ENCODE results near the gene PHOSPHO1.

Gene PHOSPHO1

DNA sequence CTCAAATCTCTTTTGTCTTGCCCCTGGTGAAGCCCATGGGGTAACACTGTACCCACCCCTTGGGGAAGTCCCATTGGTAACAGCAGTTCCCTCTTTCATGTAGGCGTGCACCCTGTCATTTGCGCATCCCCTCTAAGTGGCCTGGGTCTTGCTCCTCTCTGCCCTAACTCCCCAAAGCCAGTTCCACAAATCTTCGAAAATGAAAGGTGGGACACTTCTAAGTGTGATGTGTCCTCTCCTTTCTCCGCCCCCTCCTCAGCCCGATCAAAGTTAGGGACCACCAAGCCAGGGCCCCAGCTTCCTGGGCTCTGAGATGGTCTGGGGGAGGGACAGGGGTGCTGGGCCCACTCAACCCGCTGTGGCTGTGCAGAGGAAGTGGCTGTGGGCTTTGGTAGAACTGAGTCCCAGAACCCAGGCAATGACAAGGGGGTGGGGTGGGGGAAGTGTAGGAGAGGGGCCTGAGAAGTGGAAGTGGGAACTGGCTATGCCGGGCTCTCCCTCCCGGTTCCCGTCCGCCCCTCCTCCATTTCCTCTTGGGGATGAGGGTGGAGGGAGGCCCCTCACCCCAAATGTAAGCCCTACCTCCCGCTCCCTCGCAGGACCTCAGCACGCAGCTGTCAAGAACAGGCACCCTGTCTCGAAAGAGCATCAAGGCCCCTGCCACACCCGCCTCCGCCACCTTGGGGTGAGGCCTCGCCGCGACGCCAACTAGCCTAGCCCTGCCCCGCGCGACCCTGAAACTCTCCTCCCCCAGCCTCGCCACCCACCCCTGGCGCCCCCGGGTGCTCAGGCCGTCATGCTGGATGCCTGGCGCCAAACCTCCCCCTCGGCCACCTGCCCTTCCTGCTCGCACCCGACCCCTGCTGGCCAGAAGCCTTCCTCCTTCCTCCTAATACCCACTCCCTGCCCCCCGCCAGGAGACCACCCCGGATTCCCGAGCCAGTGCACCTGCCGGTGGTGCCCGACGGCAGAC is 11.4 kb downstream of the PHOSPHO1 start:
- DNase-seq (ENCODE audit: low read depth): no peak

DNA sequence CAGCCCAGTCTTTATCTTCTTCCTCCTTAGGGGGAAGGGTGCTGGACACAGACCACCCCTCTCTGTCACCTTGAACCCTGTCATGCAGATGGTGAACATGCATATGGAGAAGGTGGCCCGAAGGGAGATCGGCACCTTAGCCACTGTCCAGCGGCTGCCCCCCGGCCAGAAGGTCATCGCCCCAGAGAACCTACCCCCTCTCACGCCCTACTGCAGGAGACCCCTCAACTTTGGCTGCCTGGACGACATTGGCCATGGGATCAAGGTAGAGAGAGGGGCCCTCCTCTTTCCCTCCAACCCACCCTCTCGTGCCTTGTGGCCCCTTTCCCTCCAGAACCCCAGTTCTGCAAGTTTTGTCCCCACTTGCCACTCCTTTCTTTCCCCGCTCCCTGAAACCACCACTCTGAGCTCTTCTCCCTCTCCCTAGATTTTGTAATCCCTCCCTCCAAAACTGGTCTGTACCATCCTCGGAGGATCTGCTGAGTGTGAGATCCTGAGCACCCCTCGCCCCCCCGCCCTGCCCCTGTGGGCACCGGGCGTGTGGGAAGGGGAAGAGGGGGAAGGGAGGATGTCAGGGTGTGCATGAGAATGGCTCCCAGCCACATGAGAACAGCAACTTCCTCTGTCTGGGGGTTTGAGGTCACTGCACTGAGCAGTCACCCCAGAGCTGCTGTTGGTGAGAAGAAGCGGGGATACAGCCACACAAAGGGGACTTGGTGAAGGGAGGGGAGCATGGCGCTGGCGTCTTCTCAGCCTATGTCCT is 12.8 kb downstream of the PHOSPHO1 start:
- peak; percentile 46 for DNase-seq (ENCODE audit: low read depth)

- no peak for DNase-seq (ENCODE audit: low read depth)
Observed at GRCh38 chr17:49216953-49217650, 13.5 kb downstream of the PHOSPHO1 start.

GRCh38 chr17:49216482-49216881 is 14.1 kb downstream of the PHOSPHO1 start:
- DNase-seq (ENCODE audit: low read depth): no peak

DNA sequence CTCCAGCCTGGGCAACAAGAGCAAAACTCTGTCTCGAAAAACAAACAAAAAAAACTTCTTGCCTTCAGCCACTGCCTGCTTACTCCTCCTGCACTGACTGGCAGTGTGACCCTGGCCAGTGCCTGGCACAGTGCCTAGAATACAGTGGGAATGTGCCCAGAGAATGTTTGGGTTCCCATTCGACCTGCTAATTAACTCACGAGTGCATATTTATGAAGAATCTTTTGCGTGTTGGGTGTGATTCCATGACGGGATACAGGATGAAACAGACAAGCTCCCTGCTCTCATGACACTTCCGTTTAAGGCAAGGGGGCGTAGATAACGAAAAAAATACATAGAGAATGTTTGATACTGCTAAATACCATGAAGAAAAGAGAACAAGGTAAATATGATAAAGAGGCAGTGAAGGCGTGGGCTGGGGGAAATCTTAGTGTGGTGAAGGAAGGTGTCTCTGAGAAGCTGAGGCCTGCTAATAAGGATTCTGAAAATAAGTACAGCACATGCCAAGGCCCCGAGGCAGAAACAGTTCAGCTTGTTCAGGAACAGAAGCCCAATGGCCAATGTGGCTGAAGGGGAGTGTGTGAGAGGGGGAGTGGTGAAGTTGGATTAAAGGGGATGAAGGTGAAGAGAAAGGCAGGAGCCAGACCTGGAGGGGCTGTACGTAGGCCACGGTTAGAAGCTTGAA is 15.8 kb downstream of the PHOSPHO1 start:
- DNase-seq (ENCODE audit: low read depth): no peak

DNA sequence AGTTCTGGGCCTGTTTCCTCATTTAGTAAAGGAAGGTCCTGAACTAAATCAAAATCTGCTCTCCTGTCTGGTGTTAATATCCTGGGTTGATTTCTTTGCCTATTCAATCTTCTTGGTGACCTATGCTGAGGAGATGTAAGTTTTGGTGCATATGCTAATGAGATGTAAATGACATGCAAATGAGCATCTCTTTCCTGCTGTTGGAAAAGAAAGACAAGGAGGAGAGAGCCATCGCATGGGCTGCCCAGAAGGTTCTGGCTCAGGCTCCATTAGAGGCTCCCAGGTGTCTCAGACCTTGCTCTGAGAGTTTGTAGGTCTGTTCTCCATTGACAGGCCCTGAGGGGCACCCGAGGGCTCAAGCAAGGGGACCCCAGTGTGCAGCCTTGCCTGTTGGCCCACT is 16.7 kb downstream of the PHOSPHO1 start:
- DNase-seq (ENCODE audit: low read depth): no peak

- no peak for DNase-seq (ENCODE audit: low read depth)
Observed at GRCh38 chr17:49213399-49213798, 17.2 kb downstream of the PHOSPHO1 start.

GRCh38 chr17:49210158-49211029 is 20.2 kb downstream of the PHOSPHO1 start, which contains the start of the genes ABI3 and GNGT2:
Gene ABI3, plus strand, starts transcription at chr17:49210707. Its CDS starts 18 bp downstream, at chr17:49210725.
Gene GNGT2, minus strand, starts transcription at chr17:49210574. Its CDS starts 3,152 bp downstream, at chr17:49207422.
- peak; percentile 46 for DNase-seq (ENCODE audit: low read depth)

DNA sequence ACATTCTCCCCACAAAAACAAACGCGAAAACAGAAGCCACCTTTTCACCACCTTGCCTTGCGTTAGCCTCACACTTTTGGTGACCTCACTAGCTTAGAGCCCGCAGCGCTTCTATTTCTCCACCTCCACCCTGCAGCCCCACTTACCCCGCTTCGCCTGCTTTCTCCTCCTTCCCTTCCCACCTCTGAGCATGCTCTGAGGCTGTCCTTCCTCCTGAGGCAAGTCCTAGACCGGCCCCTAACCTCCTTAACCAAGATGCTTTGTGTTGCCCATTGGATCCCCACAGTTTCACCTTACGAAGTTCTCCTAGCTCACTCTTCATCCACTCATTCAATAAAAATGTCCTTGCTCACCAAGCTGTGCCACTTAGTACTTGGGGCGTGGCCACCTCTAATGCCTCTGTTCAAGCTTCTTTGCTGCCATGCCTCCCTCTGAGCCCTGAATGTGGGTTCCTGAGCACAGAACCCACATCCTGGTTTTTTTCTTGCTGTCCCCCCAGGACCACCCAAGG is 21.5 kb downstream of the PHOSPHO1 start:
- no peak for DNase-seq (ENCODE audit: low read depth)

DNA sequence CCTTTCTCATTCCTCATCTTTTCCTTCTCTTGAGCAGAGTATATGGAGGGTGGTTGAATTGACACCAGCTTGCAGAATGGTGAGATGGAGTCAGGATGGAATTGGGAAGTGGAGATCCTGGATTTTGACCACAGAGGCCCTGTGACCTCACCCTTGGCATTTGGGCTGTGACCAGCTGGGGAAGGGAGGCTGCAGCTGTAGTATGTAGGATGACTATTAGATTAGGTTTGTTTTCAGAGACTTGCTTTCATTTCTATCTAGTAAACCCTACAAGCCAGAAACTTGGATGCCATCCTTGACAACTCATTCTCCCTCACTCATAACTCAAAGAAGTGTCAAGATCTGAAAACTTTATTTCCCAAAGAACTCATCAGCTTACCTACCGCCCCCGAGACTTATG is 26.1 kb downstream of the PHOSPHO1 start:
- DNase-seq (ENCODE audit: low read depth): no peak

- no peak for DNase-seq (ENCODE audit: low read depth)
Observed at GRCh38 chr17:49203796-49204195, 26.8 kb downstream of the PHOSPHO1 start.

DNA sequence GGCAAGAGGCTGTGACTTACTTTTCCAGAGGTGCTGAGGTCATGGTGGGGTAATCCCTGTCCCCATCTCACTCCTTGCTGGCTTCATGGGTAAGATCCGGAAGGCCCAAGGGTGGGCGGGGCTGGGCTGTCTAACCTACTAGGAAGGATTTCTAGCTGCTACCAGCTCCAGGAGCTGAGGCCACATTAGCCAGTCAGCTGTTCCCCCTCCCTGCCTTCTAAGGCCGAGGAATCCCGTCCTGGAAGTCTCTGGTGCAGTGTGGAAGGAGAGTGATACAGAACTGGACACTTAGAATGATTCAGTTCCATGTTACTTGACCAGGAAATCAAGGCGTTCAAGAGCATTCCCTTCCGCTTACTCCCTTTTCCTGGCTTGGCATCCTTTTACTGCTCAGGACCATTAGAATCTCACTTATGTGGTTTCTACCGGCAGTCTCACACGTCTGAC is 29.1 kb downstream of the PHOSPHO1 start:
- no peak for DNase-seq (ENCODE audit: low read depth)

GRCh38 chr17:49200423-49201083 is 30.0 kb downstream of the PHOSPHO1 start:
- DNase-seq (ENCODE audit: low read depth): no peak

DNA sequence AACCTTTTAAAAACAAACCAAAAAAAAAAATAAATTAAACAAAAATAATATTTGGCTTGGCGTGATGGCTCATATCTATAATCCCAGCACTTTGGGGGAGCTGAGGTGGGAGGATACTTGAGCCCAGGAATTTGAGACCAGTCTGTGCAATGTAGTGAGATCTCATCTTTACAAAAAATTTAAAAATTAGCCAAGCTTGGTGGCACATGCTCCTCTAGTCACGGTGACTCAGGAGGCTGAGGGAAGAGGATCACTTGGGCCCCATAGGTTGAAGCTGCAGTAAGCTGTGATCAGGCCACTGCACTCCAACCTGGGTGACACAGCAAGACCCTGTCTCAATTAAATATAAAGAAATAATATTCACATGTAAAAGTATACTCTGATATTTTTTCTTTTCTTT is 32.4 kb downstream of the PHOSPHO1 start:
- DNase-seq (ENCODE audit: low read depth): no peak

DNA sequence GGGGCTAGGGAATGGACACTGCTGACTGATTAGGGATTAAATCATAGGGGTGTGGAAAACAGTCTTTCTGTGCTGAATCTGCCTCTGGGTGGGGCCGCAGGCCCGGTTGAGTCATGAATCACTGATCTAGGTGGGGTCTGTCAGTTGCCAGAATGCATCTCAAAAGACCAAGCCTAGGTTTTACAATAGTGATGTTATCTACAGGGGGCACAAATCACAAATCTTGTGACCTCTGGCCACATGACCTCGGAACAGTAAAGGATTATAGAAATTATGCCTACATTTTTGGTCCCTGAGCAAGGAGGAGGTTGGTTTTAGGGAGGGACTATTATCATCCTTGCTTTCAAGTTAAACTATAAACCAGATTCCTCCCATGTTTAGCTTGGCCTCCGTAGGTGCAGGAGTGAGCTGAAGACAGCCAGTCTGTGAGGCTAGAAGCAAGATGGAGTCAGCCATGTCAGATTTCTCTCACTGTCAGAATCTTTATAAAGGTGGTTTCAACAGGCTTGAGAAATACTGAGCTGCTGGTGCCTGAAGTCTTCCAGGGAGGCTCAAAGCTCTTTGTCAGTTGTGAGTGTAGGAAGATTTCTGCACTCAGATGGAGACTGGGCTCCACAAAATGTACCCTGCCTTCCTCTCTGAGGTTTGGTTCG is 33.1 kb downstream of the PHOSPHO1 start:
- no peak for DNase-seq (ENCODE audit: low read depth)

DNA sequence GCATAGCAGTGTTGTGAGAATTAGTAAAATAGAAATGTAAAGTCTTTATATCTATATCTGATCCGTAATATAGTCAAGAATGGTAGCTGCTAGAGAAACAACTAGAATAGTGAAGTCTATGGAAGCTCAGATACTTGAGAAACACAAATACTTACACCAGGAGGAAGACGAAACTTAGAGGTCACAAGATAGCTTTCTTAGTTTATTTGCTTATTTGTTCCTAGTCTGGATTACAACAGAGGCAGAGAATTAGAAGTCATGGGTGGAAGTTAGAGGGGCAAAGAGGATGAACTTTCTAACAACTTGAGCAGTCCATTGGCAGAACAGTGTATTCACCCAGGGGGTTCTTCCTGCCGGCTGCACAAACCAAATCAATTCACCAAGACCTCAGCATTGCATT is 34.1 kb downstream of the PHOSPHO1 start:
- no peak for DNase-seq (ENCODE audit: low read depth)

DNA sequence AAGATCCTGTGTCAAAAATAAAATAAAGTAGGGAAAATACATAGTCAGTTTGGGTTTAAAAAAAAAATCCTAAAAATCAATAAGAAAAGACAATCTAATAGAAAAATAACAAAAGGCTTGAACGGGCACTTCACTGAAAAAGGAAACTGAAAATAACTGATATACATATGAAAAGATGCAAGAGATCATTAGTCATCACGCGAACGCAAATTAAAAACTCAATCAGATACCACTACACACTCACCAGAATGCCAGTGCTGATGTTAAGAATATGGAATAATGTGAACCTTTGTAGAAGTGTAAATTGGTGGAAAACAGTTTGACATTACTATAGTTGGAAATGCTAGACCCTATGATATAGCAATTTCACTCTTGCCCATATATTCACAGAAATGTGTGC is 34.8 kb downstream of the PHOSPHO1 start:
- no peak for DNase-seq (ENCODE audit: low read depth)

GRCh38 chr17:49194297-49194607 is 36.3 kb downstream of the PHOSPHO1 start:
- no peak for DNase-seq (ENCODE audit: low read depth)

DNA sequence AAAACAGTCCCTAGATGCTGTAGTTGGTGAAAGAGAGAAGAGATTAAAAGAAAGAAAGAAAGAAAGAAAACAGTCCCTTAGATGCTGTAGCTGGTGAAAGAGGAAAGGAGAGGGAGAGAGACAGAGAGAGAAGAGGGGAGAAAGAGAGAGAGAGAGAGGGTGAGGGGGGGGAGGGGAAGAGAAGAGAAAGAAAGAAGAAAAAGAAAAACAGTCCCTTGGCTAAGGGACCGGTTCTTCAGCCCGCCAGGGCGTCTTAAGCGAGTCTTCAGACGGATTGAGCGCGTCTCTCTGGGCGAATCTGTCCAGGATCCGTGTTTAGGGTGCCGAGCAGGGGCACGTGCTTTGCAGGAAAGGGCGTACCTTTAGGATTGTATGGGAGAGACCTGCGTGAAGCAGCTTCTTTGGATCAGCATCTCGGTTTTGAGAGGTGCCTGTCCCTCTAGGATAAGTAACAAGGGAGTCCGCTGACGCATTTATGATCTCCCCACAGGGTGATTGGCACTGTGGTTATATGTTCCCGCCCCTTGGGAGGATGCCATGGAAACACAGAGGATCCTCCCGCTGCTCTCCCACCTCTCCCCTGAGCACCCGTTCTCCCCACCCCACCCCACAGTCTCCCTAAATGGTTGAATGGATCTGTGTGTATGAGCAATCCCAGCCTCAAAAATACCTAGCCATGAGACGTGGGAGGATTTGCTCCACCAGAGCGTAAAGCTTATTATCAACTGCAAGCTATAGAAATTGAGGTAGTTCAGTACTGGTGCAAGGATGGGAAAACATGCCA is 36.9 kb downstream of the PHOSPHO1 start:
- peak; percentile 9 for DNase-seq (ENCODE audit: low read depth)
